GM23248 (cell line): ENCODE results near the gene CAPRIN2. TPM values are rescaled to one million over a fixed set of nuclear protein-coding genes. Genes with fewer than 3 reads are reported as not detected.

ENCODE experiments used
- DNase-seq: peaks from one replicate; pipeline ENCODE4 v3.0.0-alpha.2; 2015
- H2AFZ ChIP-seq: fragments of 200-600 bp; sonication (generic); 2 replicates; pipeline ENCODE4 v1.6.1; 2016; ENCODE audit warnings: antibody characterized with exemption
- H3F3A ChIP-seq: fragments of 200-600 bp; sonication (generic); 2 replicates; pipeline ENCODE4 v1.6.1; 2016; ENCODE audit warnings: mild to moderate bottlenecking, antibody characterized with exemption, mixed run types; ENCODE audit not compliant: insufficient read depth
- H3K27ac ChIP-seq: fragments of 200-600 bp; sonication (generic); 2 replicates; pipeline ENCODE4 v1.5.1; 2016; ENCODE audit warnings: mild to moderate bottlenecking
- H3K27me3 ChIP-seq: fragments of 200-600 bp; sonication (generic); replicated peaks from 2 replicates; pipeline ENCODE4 v1.6.1; 2016; ENCODE audit warnings: mild to moderate bottlenecking; ENCODE audit not compliant: insufficient read depth
- H3K36me3 ChIP-seq: fragments of 200-600 bp; sonication (generic); 2 replicates; pipeline ENCODE4 v1.6.1; 2016; ENCODE audit warnings: low read depth, mild to moderate bottlenecking
- H3K4me1 ChIP-seq: fragments of 200-600 bp; sonication (generic); 2 replicates; pipeline ENCODE4 v1.6.1; 2016; ENCODE audit warnings: mild to moderate bottlenecking; ENCODE audit not compliant: insufficient read depth
- H3K4me2 ChIP-seq: fragments of 200-600 bp; sonication (generic); one replicate; pipeline ENCODE4 v1.6.1; 2016; ENCODE audit warnings: mild to moderate bottlenecking; ENCODE audit not compliant: unreplicated experiment
- H3K4me3 ChIP-seq: fragments of 200-600 bp; sonication (generic); 2 replicates; pipeline ENCODE4 v1.5.1; 2016; ENCODE audit warnings: mild to moderate bottlenecking
- H3K79me2 ChIP-seq: fragments of 200-600 bp; sonication (generic); 2 replicates; pipeline ENCODE4 v1.6.1; 2016; ENCODE audit warnings: mild to moderate bottlenecking; ENCODE audit not compliant: insufficient read depth
- H3K9ac ChIP-seq: fragments of 200-600 bp; sonication (generic); 2 replicates; pipeline ENCODE4 v1.6.1; 2016; ENCODE audit warnings: mild to moderate bottlenecking
- H3K9me2 ChIP-seq: fragments of 200-600 bp; sonication (generic); 2 replicates; pipeline ENCODE4 v1.6.1; 2016; ENCODE audit warnings: mixed run types, mild to moderate bottlenecking, moderate library complexity; ENCODE audit not compliant: insufficient read depth
- H3K9me3 ChIP-seq: fragments of 200-600 bp; sonication (generic); one replicate; pipeline ENCODE4 v1.6.1; 2017; ENCODE audit warnings: low read depth
- H4K20me1 ChIP-seq: fragments of 200-600 bp; sonication (generic); 2 replicates; pipeline ENCODE4 v1.6.0; 2016; ENCODE audit not compliant: insufficient read depth
- EZH2 ChIP-seq: fragments of 200-600 bp; sonication (generic); IDR thresholded peaks from 2 replicates; pipeline ENCODE4 v1.6.1; 2018; ENCODE audit warnings: antibody characterized with exemption, mild to moderate bottlenecking; ENCODE audit not compliant: insufficient read depth, poor library complexity, severe bottlenecking
- EZH2phosphoT487 ChIP-seq: fragments of 200-600 bp; sonication (generic); IDR thresholded peaks from 2 replicates; pipeline ENCODE4 v1.6.1; 2018; ENCODE audit warnings: antibody characterized with exemption, moderate library complexity, mild to moderate bottlenecking, low read depth; ENCODE audit not compliant: insufficient read depth
- WGBS, 2 experiments: methylation state at CpG; one replicate each; pipeline ENCODE4 v1.1.6; 2015 to 2017; ENCODE audit warnings: low lambda C conversion rate in 2 of 2, low coverage in 1 of 2; ENCODE audit errors: missing lambda C conversion rate in 2 of 2; 5-methylcytosine and 5-hydroxymethylcytosine counted together
- in situ Hi-C: fragments of 300-500 bp; cut with MboI; formaldehyde crosslinking; loops from 2 replicates; pipeline ENCODE4 v1.15.0; 2020
- polyA plus RNA-seq: library from polyadenylated mRNA; unstranded; fragments of >200 nt; fragmentation: Nextera tagmentation; extraction: Ambion mirVana; gene quantifications from 2 replicates; pipeline ENCODE4 v1.2.1, GENCODE V29; 2016
- total RNA-seq: library from RNA; depleted of rRNA; stranded (reverse); fragments of >200 nt; shearing (Covaris generic); gene quantifications from 2 replicates; pipeline ENCODE4 v1.2.3, GENCODE V29; 2014

The CAPRIN2 gene
- total and polyA plus RNA-seq, 2 experiments from 2014 or later: 20.1 to 33.0 TPM

DNA sequence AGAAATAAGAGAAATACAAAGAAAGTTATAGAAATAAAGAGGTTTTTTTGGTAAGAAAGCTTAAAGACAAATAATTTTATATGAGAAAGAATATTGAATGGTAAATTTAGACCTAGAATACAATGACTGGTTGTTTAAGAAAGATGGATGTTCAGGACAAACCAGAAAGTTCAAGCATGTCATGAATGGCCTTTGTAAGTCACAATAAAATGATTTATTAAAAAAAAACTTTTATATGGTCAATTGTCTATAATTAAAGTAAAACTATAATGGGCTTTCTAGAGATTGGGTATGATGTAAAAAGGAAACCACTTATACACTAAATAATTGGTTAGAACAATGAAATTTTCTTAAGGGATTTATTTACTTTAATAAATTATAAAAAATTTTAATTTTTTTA, 19.8 kb upstream of the CAPRIN2 start:
- Histone ChIP-seq H3K36me3 (no peaks in the 10 kb centered on the region), H3K4me2 (no peak overlapping the region), H4K20me1 (no peaks in the 10 kb centered on the region), H3K9ac (no peak overlapping the region), H3K9me3 (peaks cover 4% of the 10 kb centered on the region), H3K9me2 (no peaks in the 10 kb centered on the region), H2AFZ (no peak overlapping the region), H3K79me2 (no peaks in the 10 kb centered on the region), H3K27ac (no peak overlapping the region), H3K4me3 (no peak overlapping the region), H3F3A (no peaks in the 10 kb centered on the region), H3K4me1 (no peaks in the 10 kb centered on the region), H3K27me3 (no peaks in the 10 kb centered on the region)
- TF ChIP-seq EZH2: no peak
- no peak for TF ChIP-seq EZH2phosphoT487
- in situ Hi-C loops: no loop called here
- DNase-seq: no peak

GRCh38 chr12:30769802-30770201, 15.1 kb upstream of the CAPRIN2 start:
- no peak for DNase-seq
- 74 to 80% methylated on average over 2 of the region's 2 CpGs for WGBS, 2 experiments
- H3K79me2 ChIP-seq: no peaks in the 10 kb centered on the region
- no peaks in the 10 kb centered on the region for H3K27me3 ChIP-seq
- no peaks in the 10 kb centered on the region for H3K9me2 ChIP-seq
- H3K4me2 ChIP-seq: no peak overlapping the region
- no peak overlapping the region for H3K4me3 ChIP-seq
- H2AFZ ChIP-seq: no peak overlapping the region
- H3K4me1 ChIP-seq: no peaks in the 10 kb centered on the region
- no peaks in the 10 kb centered on the region for H3K9me3 ChIP-seq
- no peak for TF ChIP-seq EZH2
- no peak for TF ChIP-seq EZH2phosphoT487
- H3K9ac ChIP-seq: no peak overlapping the region
- H3F3A ChIP-seq: no peaks in the 10 kb centered on the region
- no peaks in the 10 kb centered on the region for H3K36me3 ChIP-seq
- H3K27ac ChIP-seq: no peak overlapping the region
- no peaks in the 10 kb centered on the region for H4K20me1 ChIP-seq
- in situ Hi-C loops: no loop called here

GRCh38 chr12:30764251-30764650, 9.5 kb upstream of the CAPRIN2 start:
- H3K27me3 ChIP-seq: no peaks in the 10 kb centered on the region
- no peaks in the 10 kb centered on the region for H3K9me3 ChIP-seq
- H3K36me3 ChIP-seq: peaks cover 2% of the 10 kb centered on the region; the same call in 1 of the 2 replicates
- H3K4me1 ChIP-seq: no peaks in the 10 kb centered on the region
- 68 to 76% methylated on average over 2 of the region's 2 CpGs for WGBS, 2 experiments
- H4K20me1 ChIP-seq: no peaks in the 10 kb centered on the region
- H3K4me2 ChIP-seq: no peak overlapping the region
- DNase-seq: no peak
- no peaks in the 10 kb centered on the region for H3F3A ChIP-seq
- TF ChIP-seq EZH2phosphoT487: no peak
- no peak for TF ChIP-seq EZH2
- in situ Hi-C loops: no loop called here
- H3K9me2 ChIP-seq: no peaks in the 10 kb centered on the region
- no peak overlapping the region for H3K9ac ChIP-seq
- H3K4me3 ChIP-seq: no peak overlapping the region
- no peak overlapping the region for H2AFZ ChIP-seq
- H3K27ac ChIP-seq: no peak overlapping the region
- no peaks in the 10 kb centered on the region for H3K79me2 ChIP-seq

DNA sequence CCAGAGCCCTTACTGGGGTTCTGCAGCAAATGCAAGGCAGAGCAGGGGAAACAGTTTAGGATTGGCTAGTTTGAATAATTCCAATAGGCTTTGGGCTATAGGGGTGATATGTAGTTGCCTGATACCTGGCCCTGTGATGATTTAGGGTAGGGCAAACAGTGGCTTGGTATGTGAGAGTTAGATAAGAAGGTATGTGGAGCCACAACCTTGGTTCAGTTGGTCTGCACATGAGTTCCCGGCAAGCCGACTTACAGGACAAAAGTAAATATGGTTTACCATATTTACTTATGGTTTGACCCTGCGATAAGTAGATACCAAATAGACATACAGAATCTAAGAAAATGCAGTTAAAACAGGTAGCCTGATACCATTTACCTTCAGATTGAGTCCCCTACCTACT, 8.3 kb upstream of the CAPRIN2 start:
- Histone ChIP-seq H3K9me2 (no peaks in the 10 kb centered on the region), H3K4me3 (no peak overlapping the region), H3F3A (no peaks in the 10 kb centered on the region), H3K36me3 (peaks cover 4% of the 10 kb centered on the region; the same call in 1 of the 2 replicates), H3K9ac (no peak overlapping the region), H2AFZ (no peak overlapping the region), H3K4me2 (no peak overlapping the region), H3K79me2 (no peaks in the 10 kb centered on the region), H3K9me3 (no peaks in the 10 kb centered on the region), H3K27me3 (no peaks in the 10 kb centered on the region), H3K27ac (no peak overlapping the region), H3K4me1 (no peaks in the 10 kb centered on the region), H4K20me1 (no peaks in the 10 kb centered on the region)
- TF ChIP-seq EZH2phosphoT487 (no peak), EZH2 (no peak)
- DNase-seq: no peak
- WGBS, 2 experiments: 96 to 97% methylated on average over 3 of the region's 3 CpGs
- in situ Hi-C loops: no loop called here

DNA sequence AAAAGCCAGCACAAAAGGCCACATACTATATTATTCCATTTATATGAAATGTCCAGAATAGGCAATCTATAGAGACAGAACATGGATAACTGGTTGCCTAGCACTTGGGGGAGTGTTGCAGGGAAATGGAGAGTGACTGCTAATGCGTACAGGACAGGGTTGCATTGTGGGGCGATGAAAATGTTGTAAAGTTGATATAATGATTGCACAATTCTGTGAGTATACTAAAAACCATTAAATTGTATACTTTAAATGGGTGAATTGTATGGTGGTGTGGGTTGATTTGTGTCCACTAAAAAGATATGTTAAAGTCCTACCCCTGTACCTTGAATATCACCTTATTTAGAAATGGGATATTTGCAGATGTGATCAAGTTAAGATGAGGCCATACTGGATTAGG, 7.0 kb upstream of the CAPRIN2 start:
- Histone ChIP-seq H3K9me3 (no peaks in the 10 kb centered on the region), H2AFZ (no peak overlapping the region), H3K27me3 (no peaks in the 10 kb centered on the region), H3K36me3 (peaks cover 4% of the 10 kb centered on the region; the same call in 1 of the 2 replicates), H3K9me2 (no peaks in the 10 kb centered on the region), H3F3A (no peaks in the 10 kb centered on the region), H3K4me1 (no peaks in the 10 kb centered on the region), H3K27ac (no peak overlapping the region), H3K9ac (no peak overlapping the region), H3K4me2 (no peak overlapping the region), H3K4me3 (no peak overlapping the region), H4K20me1 (no peaks in the 10 kb centered on the region), H3K79me2 (no peaks in the 10 kb centered on the region)
- 96 to 100% methylated on average over 2 of the region's 2 CpGs for WGBS, 2 experiments
- in situ Hi-C loops: no loop called here
- no peak for TF ChIP-seq EZH2phosphoT487
- no peak for TF ChIP-seq EZH2
- no peak for DNase-seq
